ENCODE results near the gene TTC39C.
A peak's percentile ranks its signal among the peaks of the same experiment; 100 is the strongest.

The TTC39C gene

DNA sequence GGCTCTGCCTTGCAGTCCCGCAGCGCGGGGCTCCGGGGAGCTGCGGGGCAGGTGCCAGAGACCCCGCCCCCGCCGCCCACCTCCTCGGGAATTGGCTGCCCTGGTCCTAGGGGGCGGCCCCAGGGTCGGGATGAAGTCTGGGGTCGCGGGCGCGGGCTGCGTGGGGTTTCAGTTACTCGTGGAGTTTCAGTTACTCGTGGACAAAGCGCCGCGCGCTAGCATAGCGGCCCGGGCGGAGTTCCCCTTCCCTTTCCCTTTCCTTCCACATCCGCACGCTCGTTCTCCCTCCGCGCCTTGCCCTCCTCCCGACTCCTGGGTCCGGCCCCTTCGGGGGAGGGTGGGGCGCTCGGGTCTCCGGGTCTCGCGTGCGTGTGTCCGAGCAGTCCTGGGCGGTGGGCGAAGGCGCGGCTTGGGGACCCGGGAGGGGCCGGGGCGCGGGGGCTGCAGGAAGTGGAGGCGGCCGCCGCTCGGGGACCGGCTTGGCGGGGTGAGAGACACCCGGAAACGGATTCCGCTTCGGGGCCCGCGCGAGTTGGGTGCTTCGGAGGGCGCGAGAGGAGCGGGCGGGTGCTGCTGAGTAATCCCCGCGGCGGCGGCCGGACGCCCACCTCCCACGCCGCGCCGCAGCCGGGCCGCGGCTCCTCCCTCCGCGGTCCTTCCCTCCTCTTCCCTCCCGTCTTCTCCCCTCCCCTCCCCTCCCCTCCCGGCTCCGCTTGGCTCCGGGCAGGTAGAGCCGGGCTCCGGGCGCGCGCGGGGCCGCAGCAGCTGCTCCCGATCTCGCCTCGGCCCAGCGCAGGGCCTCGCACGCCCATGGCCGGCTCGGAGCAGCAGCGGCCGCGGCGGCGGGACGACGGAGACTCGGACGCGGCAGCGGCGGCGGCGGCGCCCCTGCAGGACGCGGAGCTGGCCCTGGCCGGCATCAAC lies at the start of gene TTC39C:
TSS of gene TTC39C (plus strand) at position 693 of the 924 bp plus-strand sequence. CDS start at position 811, 118 bp downstream.
- peak; percentile 81 for DNase-seq (ENCODE audit: low read depth)

DNA sequence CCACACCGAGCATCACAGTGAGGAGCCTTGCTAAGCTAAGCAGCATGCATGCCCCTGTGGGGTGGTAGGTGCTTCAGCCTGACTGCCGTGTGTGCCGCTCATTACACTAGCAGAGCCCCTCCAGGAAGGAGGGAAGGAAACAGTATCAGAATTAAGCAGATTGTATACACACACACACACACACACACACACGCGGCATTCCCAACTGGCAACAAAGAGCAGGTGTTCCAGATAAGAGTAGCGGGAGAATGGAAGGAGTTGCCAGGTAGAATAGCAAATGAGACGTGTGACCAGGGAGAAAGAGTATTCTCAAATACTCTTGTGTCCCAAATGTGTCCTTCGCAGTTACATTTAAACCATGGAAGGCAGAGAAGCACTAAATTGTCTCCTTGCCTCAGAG lies 47.6 kb upstream of the TTC39C start:
- no peak for DNase-seq (ENCODE audit: low read depth)

DNA sequence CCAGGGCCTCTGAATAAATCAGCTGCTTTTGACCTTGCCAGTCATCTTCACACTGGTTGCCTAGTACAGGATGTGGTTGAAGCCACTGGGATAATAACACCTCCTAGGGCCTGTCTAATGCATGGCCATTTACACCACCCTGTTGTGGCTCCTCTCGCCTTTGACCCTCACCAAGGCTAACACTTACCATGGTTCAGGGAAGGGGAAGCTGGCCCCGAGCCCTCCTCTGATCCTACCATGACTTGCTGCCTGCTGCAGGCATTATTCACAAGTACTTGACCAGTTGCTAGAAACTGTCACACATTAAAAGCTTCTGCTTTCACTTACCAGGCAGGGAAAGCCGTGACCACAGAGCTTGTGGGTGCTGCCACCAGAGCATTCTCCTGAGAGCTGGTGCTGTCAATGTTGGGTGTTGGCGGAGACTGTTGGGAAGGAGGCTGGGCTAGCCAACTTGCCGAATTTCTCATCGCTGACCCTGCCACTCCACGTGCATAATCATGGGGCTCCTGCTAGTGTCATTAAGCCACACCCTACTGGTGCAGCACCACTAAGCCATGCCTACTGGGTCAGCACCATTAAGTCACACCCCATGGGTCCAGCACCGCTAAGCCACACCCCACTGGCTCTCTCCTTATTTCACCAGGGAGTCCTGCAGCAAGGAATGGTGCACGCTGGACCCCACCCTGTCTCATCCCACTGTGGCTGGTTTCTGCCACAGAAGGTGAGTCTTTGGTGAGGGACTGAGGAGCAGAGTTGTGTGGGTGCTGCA lies 47.0 kb upstream of the TTC39C start:
- no peak for DNase-seq (ENCODE audit: low read depth)

DNA sequence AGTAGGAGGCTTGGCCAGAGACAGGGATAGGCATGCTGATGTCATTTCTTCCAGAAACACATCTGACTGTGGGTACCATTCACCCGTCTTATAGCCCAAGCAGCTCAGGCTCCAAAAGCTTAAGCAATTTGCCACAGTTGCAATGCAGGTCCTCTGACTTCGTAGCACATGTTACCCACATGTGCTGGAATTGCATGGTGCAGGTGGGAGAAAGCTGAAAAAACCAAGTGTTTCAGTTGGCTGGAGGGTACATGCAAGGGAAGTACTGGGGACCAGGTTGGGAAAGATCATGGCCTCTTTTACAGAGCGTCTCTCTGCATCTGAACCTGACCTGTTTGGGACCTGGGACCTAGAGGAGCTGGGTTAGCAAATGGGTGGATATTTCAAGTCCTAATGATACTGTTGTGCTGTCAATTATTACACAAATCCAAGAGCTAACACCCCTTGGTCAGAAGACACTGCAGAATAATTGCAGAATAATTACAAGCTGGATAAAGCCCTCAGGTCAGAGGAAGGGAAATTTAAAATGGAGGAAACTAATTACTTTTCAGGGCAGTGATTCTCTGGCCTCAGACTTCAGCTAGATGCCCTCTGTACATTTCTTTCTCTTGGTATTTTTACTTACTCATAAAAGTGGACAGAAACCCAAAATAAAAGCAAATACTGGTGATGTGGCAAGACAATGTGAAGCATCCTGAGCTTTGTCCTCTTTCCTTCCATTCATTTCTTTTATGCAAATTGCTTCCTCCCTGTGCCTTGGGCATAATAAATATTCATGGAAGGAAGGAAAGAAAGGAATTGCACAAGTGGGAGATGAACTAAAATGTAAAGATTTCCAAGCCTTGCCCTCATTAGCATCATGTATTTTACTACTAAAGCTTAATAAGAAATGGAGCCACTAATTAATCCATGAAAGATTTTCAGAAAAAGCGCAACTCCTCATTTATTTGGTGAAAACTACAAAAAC lies 45.6 kb upstream of the TTC39C start:
- no peak for DNase-seq (ENCODE audit: low read depth)

DNA sequence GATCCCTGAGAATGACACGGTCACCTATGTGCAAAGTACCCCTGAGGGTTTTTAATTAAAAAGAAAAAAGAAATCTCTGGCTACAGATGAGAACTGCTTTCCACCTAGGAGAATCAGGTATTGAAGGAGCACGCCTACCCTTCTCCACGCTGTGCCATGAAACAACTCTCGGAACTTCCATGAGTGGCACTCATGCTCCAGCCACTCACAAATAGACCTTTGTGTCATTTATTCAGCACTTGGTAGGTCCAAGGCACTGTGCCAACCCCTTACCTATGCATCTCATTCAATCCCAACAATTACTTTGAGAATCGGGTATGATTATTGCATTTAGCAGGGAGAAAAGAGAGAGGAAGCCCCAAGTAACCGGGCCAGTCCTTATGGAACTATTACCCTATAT lies 44.9 kb upstream of the TTC39C start:
- no peak for DNase-seq (ENCODE audit: low read depth)

DNA sequence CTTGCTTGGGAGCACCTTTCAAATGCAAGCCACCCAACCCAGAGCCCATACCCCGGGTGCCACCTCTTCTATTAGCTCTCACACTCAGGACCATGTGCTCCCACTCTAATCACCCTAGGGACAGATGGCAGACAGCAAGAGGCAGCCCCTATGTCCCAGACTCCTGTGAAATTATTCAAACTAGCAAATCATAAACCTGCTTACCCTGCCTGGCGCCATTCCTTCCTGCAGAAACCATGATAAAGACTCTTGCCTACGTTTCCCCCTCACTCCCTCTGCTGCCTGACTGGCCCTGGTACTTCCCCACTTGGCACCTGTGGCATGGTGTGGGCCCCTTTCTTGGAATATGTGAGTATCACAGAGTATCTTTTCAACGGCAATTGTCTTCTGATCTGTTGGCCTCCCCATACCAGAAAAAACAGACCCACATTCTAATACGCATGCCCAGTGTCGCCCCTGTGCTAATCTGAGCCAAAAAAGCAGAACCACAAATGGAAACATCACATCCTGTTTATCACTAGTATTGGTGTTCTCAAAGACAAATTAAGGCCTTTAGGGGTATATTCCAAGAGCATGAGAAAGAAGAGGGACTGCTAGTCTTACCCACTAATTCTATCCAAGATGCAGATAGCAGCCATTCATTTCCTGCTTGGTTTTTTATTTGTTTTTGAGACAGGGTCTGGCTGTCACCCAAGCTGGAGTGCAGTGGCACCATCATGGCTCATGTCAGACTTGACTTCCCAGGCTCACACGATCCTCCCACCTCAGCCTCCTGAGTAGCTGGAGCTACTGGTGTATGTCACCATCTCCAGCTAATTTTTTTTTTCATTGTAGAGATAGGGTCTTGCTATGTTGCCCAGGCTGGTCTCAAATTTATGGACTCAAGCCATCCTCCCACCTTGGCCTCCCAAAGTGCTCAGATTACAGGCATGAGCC lies 44.1 kb upstream of the TTC39C start:
- no peak for DNase-seq (ENCODE audit: low read depth)

DNA sequence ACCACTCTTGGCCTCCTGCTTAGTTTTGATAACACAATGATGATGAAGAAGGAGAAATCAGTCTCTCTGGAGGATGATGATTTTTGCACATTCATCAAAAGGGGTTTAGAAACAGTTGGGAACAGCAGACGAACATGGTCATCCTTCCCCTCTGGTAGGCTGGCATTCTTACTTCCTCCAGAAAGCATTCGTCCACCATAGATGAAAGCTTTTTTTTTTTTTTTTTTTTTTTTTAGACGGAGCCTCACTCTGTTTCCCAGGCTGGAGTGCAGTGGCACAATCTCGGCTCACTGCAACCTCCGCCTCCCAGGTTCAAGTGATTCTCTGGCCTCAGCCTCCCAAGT lies 43.5 kb upstream of the TTC39C start:
- no peak for DNase-seq (ENCODE audit: low read depth)

DNA sequence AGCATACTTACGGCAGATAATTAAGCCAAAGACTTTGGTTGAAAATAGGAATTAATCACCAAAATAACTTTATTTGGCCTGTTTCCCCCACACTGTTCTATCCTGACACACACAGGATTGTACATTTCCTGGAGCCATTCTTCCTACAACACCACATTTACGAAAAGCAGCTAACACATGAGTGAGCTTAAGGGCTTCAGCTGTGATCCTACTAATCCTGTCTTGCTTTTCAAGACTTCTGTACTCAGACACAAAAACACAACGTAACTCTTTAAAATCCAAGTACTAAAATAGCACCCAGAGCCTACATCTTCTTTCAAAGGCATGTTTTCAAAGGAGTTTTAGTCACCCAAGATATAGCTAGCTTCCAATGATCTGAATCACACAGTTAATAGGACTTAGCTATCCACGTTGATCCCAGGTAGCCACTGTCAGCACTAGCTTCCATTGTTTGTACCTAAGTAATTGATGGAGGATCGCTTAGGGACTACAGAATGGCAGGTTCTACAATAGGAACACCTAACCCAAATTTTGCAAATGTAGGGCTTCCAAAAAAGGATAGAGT lies 42.8 kb upstream of the TTC39C start:
- DNase-seq (ENCODE audit: low read depth), result peak; percentile 19

DNA sequence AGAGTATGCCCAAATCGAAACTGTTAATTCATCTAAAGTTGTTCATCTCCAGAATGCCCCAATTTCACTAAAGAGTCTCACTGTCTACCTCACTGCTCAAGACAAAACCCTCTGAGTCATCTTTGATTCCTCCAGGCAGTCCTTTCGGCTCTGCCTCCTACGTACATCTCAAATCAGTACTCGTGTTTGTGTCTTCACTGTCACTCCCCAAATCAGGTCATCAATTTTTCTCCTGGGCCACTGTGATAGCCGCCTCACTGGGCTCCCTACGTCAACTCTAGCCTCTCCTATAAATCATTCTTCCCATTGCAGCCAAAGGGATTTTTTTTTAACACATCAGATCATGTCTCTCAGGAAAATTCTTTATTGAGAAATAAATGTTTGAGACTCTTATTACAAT lies 42.1 kb upstream of the TTC39C start:
- DNase-seq (ENCODE audit: low read depth), result no peak

DNA sequence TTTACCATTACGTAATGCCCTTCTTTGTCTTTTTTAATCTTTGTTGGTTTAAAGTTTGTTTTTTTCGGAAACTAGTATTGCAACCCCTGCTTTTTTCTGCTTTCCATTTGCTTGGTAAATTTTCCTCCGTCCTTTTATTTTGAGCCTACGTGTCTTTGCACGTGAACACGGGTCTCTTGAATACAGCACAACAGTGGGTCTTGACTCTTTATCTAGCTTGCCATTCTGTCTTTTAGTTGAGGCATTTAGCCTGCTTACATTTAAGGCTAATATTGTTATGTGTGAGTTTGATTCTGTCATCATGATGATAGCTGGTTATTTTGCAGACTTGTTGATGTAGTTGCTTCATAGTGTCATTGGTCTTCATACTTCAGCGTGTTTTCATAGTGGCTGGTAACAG lies 37.5 kb upstream of the TTC39C start:
- DNase-seq (ENCODE audit: low read depth), result no peak

DNA sequence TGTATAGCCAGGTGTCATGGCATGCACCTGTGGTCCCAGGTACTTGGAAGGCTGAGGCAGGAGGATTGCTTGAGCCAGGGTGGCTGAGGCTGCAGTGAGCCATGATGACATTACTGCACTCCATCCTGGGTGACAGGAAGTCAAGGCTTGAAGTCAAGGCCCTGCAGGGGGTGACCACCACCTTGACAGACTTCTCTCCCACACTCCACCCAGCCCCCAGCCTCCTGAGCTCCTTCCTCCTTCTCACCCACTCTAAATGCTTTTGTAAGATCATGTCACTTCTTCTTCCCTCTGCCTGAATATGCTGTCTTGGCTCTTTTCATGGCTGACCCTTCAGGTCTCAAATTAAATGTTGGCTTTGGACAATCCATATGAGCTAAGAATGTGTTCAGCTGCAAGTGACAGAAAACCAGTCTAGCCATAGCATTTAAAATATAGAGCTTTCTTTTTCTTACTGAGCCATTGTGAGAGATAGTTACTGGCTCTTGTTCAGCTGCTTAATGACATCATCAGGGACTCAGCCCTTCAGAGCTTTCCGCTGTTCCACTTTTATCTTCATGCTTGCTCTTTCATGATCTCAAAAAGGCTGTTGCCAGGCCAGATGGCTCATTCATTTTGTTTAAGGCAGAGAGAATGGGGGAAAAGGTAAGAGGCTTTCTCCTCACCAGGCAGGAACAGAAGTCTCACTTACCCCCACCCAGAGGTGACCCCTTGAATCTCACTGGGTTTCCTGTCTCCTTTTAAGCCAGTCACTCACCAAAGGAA lies 36.7 kb upstream of the TTC39C start:
- DNase-seq (ENCODE audit: low read depth), result peak; percentile 63

DNA sequence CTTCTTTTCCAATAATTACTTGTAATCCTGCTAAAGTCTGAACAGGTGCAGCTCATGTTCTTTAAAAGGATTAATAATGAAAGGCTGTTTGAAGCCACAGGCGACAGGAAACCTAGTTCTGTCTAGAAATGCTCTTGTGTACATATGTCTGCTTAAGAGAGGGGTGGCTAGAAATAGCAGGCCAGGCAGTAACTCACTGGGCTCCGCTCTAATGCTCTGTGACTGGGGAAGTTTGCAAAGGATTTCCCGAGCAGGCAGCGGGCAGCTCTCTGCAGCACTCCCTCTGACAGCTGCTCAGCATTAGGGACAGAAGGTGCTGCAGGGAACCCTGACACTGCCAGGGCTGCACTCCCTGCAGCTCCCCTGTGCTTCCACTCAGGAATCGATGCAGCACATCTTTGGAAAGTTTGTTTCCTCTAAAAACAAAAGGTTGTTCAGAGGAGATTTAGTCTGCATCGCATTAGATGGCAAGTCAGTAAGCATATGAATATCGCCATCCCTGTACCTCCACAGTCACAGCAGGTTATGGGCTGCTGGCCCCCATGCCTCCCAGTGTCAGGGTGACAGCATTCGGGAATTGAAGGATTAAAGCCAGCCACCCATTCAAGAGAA lies 33.1 kb upstream of the TTC39C start:
- DNase-seq (ENCODE audit: low read depth), result no peak

DNA sequence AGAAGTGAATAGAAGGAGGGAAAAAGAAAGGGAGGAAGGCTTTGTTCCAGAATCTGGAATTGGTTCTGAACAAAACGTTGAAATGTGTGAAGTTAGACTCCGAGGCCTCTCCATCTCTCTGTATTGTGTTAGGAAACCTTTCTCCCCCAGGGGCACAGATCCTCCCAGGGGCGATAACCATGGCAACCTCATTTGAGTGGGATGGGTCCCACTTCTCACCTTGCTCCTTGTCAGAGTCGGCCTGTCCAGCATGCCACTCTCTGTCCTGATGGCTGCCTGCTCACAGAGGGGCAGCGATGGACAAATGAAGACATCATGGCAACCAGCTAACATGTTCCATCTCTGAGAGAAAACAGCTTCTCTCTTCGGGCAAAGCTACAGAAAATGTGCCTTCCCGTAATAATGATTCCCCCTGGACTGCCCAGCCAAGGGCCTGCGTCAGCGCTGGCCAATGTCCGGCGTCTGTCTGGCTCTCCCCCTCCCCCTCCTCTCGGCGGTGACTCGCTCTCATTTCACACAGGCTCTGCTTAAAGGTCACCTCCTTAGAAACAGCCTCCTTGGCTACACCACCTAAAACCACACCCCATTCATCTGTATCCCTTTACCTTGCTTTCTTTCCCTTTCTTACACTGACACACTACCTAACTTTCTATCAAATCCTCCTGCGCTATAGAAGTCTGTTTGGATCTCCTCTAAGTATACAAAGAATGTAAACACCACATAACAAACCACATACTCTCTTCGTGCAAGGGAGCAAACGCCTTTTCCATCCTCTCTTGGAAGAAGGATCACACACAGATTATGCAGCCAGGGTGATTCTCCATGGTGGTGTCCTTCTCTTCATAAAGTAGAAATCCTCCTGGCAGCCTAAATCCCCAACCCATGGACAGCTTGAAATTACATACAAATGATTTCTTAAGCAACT lies 32.1 kb upstream of the TTC39C start:
- DNase-seq (ENCODE audit: low read depth), result peak; percentile 64

DNA sequence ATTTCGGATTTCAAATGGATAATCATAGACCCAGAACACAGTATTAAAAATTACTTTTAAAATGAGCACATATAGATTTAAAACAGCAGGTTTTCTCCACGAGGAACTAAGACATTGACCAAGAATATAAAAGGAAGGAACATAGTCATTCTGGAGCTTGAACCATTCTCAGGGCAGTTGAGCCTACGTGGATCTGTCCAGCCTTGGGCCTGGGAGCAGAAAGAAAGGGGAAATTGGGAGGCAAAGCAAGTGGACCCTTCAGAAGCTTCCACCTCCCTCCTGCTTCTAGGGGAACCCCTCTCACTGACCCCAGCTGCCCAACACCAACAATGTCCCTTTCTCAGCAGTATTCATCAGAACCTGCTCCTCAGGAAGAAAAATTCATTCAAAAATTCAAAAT lies 31.4 kb upstream of the TTC39C start:
- DNase-seq (ENCODE audit: low read depth), result no peak

DNA sequence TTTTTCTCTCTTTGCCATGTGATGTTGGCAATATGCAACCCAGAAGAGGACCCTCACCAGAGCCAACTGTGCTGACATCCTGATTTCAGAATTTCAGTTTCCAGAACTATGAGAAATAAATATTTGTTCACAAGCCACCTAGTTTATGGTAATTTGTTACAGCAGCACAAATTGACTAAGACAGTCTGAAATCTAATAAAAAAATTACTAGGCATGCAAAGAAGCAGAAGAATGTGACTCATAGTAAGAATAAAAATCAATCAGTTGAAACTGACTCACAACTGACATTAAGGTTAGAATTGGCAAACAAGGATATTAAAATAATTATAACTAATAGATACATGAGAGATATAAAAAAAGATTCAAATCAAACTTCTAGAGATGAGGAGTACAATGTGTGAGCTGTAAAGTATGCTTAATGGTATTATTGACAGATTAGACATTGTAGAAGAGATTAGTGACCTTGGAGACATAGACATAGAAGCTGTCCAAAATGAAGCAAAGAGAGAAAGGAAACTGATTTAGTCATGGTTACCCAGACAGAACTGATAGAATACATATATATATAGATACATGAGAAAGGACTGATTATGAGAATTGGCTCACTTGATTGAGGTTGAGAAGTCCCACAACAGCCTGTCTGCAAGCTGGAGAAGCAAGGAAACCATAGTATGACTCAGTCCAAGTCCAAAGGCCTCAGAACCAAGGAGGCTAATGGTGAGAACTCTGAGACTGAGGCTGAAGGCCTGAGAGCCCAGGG lies 27.8 kb upstream of the TTC39C start:
- DNase-seq (ENCODE audit: low read depth), result no peak

DNA sequence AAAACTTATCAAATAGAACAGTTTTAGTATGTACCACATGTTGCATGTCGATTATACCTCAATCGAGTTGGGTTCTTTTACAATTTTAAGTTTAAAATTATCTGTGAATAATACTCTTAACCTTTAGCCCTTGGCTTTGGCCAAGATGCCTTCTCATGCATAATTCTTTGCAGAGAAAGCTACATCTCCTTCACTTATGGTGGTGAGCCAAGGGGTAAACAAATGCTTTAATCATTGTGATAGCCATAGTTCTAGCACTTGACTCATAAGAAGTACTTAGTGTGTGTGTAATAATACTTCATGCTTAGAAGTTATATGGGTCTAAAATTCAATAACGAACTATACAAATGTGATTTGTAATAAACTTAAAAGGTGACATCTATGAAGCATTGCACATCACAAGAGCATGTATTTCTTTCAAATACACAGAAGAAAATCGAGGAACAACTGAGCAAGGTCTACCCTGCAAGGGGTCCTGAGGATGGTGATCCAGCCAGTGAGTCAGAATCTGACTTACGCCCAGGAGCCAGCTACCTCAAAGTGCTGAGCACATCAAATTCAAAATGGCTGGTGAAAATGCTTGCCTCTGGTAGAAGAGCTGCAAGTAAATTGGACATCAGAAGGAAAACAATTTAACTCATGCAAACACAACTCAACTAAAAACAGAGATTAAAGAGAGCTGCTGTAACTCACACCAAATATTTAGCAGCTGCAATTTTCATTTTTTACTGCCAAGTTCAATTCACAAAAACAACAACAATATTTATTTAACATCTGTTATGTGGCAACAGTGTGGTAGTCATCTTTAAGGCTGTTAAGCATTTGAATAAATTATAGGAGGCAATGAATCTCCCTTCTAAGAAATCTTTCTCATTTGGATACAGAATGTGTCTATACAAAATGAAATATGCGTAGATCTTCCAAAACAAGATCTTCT lies 23.8 kb upstream of the TTC39C start:
- no peak for DNase-seq (ENCODE audit: low read depth)

All from amniotic epithelial cell (primary cell).